Measurements from ENCODE around the gene ZMYND10. TPM values are rescaled to one million over a fixed set of nuclear protein-coding genes. Genes with fewer than 3 reads are reported as not detected.

Gene ZMYND10
- total RNA-seq, 1 experiment from 2014 or later: 1.4 TPM

DNA sequence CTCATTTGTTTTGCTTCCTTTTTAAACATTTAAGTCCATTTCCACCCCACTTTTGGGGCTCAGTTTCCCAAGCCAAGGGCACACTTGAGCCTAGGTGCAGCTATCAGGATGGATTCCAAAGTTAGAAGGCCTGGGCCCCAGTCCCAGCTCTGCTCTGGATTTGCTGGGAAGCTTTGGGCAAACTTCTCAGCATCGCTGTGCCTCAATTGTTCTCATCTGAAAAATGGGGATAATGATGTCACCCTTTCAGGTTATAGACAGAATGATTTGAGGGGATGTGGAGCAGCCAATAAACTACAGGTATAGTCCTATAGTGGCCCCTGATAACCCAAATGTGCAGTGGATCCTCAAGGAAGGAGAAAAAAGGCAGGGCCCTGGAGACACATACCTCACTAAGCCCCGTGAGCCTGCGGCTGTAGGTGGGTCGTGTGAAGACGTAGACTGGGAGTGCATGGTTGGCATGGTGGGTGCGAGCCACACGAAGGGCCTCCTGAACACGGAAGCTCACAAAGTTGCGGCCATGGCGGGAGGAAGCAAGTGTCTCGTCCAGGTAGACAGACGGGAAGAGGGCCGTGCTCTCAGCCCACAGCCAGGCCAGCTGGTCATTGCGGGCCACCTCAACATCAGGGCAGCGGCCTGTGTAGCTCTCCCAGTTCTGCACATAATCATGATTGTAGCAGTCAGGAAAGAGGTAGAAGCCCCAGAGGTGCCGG lies 26.2 kb downstream of the ZMYND10 start:
- Mint-ChIP-seq H3K27ac (no peak overlapping the region), H3K4me3 (peak overlapping the region; percentile 85 to 97), H3K27me3 (ENCODE audit: low read depth) (no peaks in the 10 kb centered on the region), H3K9me3 (no peaks in the 10 kb centered on the region), H3K4me1 (peaks cover 22 to 36% of the 10 kb centered on the region in 2 experiments), H3K36me3 (ENCODE audit: insufficient read depth in 1 of 3, low read depth in 3 of 3) (peaks cover 40 to 55% (median 47%) of the 10 kb centered on the region in 3 experiments)
- Histone ChIP-seq H4K20me1 (ENCODE audit: control insufficient read depth, insufficient read depth, insufficient read length) (no peaks in the 10 kb centered on the region), H3K23ac (ENCODE audit: insufficient read length, low read depth, low read length) (no peak overlapping the region), H3K27me3 (ENCODE audit: insufficient read depth, low read length) (no peaks in the 10 kb centered on the region), H2BK120ac (ENCODE audit: low read depth, low read length, poor library complexity, severe bottlenecking) (no peak overlapping the region), H3T11ph (ENCODE audit: low read length) (no peak overlapping the region), H3K18ac (ENCODE audit: insufficient read length, low read depth, low read length) (no peak overlapping the region), H2AFZ (ENCODE audit: low read length) (no peak overlapping the region), H3K9ac (ENCODE audit: extremely low read depth, insufficient read length, low read length) (no peak overlapping the region), H3K9me3 (ENCODE audit: control insufficient read depth, low read depth, low read length) (no peaks in the 10 kb centered on the region), H3K56ac (ENCODE audit: insufficient read length, low read depth, low read length) (no peak overlapping the region), H2BK5ac (ENCODE audit: insufficient read length, low read length) (no peak overlapping the region), H2BK15ac (ENCODE audit: low read depth, low read length) (no peak overlapping the region), H2AK5ac (ENCODE audit: insufficient read length, low read length) (no peak overlapping the region), H4K91ac (ENCODE audit: insufficient read length, low read depth, low read length) (no peak overlapping the region), H3K23me2 (ENCODE audit: insufficient read length, low read depth, low read length, poor library complexity, severe bottlenecking) (peaks cover 15% of the 10 kb centered on the region), H3K4ac (ENCODE audit: low read depth, low read length) (no peak overlapping the region), H3K79me2 (ENCODE audit: insufficient read depth, low read length) (peaks cover 5% of the 10 kb centered on the region; the same call in 1 of the 2 replicates), H3K14ac (ENCODE audit: insufficient read depth, low read length) (no peak overlapping the region), H3K27ac (ENCODE audit: insufficient read length, low read depth, low read length) (no peak overlapping the region), H3K4me1 (ENCODE audit: insufficient read depth, low read length) (peaks cover 6% of the 10 kb centered on the region; the same call in 1 of the 2 replicates), H2BK20ac (ENCODE audit: low read depth, low read length, poor library complexity, severe bottlenecking) (no peak overlapping the region), H3K4me2 (ENCODE audit: insufficient read depth, insufficient read length, low read length) (no peak overlapping the region), H2BK12ac (ENCODE audit: insufficient read length, low read depth, low read length) (no peak overlapping the region), H3K79me1 (ENCODE audit: insufficient read depth, low read depth, low read length, poor library complexity, severe bottlenecking) (no peaks in the 10 kb centered on the region), H4K5ac (ENCODE audit: insufficient read length, low read depth, low read length) (no peak overlapping the region), H4K8ac (replicated peaks; ENCODE audit: insufficient read length, low read depth, low read length) (no peak overlapping the region)
- WGBS (ENCODE audit: extremely low coverage, insufficient read length, low lambda C conversion rate): no CpG with 5 or more reads among the region's 16 CpGs
- TF ChIP-seq, protein P1, sequence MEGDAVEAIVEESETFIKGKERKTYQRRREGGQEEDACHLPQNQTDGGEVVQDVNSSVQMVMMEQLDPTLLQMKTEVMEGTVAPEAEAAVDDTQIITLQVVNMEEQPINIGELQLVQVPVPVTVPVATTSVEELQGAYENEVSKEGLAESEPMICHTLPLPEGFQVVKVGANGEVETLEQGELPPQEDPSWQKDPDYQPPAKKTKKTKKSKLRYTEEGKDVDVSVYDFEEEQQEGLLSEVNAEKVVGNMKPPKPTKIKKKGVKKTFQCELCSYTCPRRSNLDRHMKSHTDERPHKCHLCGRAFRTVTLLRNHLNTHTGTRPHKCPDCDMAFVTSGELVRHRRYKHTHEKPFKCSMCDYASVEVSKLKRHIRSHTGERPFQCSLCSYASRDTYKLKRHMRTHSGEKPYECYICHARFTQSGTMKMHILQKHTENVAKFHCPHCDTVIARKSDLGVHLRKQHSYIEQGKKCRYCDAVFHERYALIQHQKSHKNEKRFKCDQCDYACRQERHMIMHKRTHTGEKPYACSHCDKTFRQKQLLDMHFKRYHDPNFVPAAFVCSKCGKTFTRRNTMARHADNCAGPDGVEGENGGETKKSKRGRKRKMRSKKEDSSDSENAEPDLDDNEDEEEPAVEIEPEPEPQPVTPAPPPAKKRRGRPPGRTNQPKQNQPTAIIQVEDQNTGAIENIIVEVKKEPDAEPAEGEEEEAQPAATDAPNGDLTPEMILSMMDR (conservative IDR thresholded peaks at IDR 0.05): no peak
- no peak for DNase-seq
